ENCODE results near the gene PHF11.

DNA sequence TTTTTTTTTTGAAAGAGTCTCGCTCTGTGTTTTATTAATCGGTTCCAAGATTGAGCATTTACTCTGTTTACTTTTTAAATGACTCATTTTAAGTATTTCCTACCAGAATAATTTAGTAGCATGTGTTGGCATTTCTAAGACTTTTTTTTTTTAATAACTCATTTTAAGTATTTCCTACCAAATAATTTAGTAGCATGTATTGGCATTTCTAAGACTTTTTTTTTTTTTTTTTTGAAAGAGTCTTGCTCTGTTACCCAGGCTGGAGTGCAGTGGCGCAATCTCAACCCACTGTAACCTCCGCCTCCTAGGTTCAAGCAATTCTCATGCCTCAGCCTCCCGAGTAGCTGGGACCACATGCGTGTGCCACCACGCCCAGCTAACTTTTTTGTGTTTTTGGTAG lies 38.5 kb upstream of the PHF11 start:
- TF ChIP-seq GATA3 (IDR thresholded peaks at IDR 0.05; ENCODE audit: low read depth, low read length) (no peak), GATA2 (IDR thresholded peaks at IDR 0.05; ENCODE audit: low read depth, low read length) (no peak)

Measured in SH-SY5Y (cell line).